Esophagus squamous epithelium (tissue), 5 donors: ENCODE measurements around the gene TPRG1. TPM values are rescaled to one million over a fixed set of nuclear protein-coding genes. Genes with fewer than 3 reads are reported as not detected.

ENCODE experiments used
- DNase-seq: peaks from one replicate; lab custom pipeline; 2025; lab: John Stamatoyannopoulos, UW
- H3K27ac ChIP-seq, 4 donors: fragments of 200-600 bp; sonication (generic); one replicate each; pipeline ENCODE4 v1.5.1; 2016 to 2019; ENCODE audit warnings: mild to moderate bottlenecking in 1 of 4
- H3K27me3 ChIP-seq, 4 donors: fragments of 200-600 bp; sonication (generic); 1 replicate in 3 of 4; 2 replicates in 1 of 4; pipeline versions ENCODE4 v1.5.1 to v1.6.0; 2017 to 2021; ENCODE audit warnings: antibody characterized with exemption in 1 of 4
- H3K36me3 ChIP-seq, 3 donors: fragments of 200-600 bp; sonication (generic); one replicate each; pipeline ENCODE4 v1.5.1; 2016 to 2019
- H3K4me1 ChIP-seq, 3 donors: fragments of 200-600 bp; sonication (generic); one replicate each; pipeline ENCODE4 v1.5.1; 2017 to 2019
- H3K4me3 ChIP-seq, 4 donors: fragments of 200-600 bp; sonication (generic); 1 replicate in 3 of 4; 2 replicates in 1 of 4; pipeline ENCODE4 v1.5.1; 2016 to 2019; ENCODE audit warnings: mild to moderate bottlenecking in 2 of 4, moderate library complexity in 1 of 4
- H3K9me3 ChIP-seq, 3 donors: fragments of 200-600 bp; sonication (generic); one replicate each; pipeline ENCODE4 v1.5.1; 2016 to 2019
- CTCF ChIP-seq, 6 experiments: fragments of 450-650 bp in 4 of 6; fragments of 200-600 bp in 2 of 6; sonication (generic) in 2 of 6; IDR thresholded peaks; one replicate each; pipeline ENCODE4 v1.5.1; 2016 to 2019; ENCODE audit warnings: antibody characterized with exemption in 6 of 6, mild to moderate bottlenecking in 4 of 6, moderate library complexity in 4 of 6
- POLR2A ChIP-seq, 4 donors: fragments of 450-650 bp; IDR thresholded peaks; one replicate each; pipeline ENCODE4 v1.6.1; 2017; ENCODE audit warnings: antibody characterized with exemption in 4 of 4, mild to moderate bottlenecking in 4 of 4, moderate library complexity in 3 of 4
- WGBS, 2 donors: methylation state at CpG; one replicate each; pipeline ENCODE4 v1.1.5; 2018; 5-methylcytosine and 5-hydroxymethylcytosine counted together
- intact Hi-C: fragments of 100-400 bp; cut with DNase I; formaldehyde crosslinking; loops from one replicate; pipeline ENCODE4 v1.15.0; 2022
- total RNA-seq, 4 donors: library from RNA; depleted of rRNA; stranded (reverse); fragments of >200 nt; gene quantifications; one replicate each; pipeline ENCODE4 v1.1.0, GENCODE V29; 2016
- donor health status: DM: yes; HTN: yes; CAD: no.

TPRG1 gene
- total RNA-seq, 4 donors from 2014 or later, result 15.1 to 23.3 (median 22.1) TPM

GRCh38 chr3:189238071-189238470 is 66.3 kb downstream of the TPRG1 start:
- 92 to 93% methylated on average over 5 of the region's 5 CpGs for WGBS, 2 donors

GRCh38 chr3:189239616-189240015 is 67.8 kb downstream of the TPRG1 start:
- H3K9me3 ChIP-seq, result peaks cover 0 to 12% (median 10%) of the 10 kb centered on the region in 3 donors
- WGBS, 2 donors, result 89 to 92% methylated on average over 5 of the region's 5 CpGs
- no peaks in the 10 kb centered on the region for H3K4me1 ChIP-seq
- DNase-seq, result no peak
- intact Hi-C loops, result no loop called here
- TF ChIP-seq POLR2A (IDR thresholded peaks at IDR 0.05) (no peak), CTCF (IDR thresholded peaks at IDR 0.05) (no peak)
- peaks cover 0 to 6% (median 0%) of the 10 kb centered on the region in 3 donors for H3K36me3 ChIP-seq
- H3K27me3 ChIP-seq, result no peaks in the 10 kb centered on the region
- H3K27ac ChIP-seq, result no peak overlapping the region
- H3K4me3 ChIP-seq, result no peak overlapping the region

More at GRCh38 chr3:189238071-189238470, 66.3 kb downstream of the TPRG1 start:
- Histone ChIP-seq H3K27me3 (no peaks in the 10 kb centered on the region), H3K36me3 (peaks cover 0 to 1% (median 0%) of the 10 kb centered on the region in 3 donors), H3K4me3 (no peak overlapping the region), H3K4me1 (peaks cover 0 to 3% (median 0%) of the 10 kb centered on the region in 3 donors), H3K9me3 (peaks cover 0 to 2% (median 1%) of the 10 kb centered on the region in 3 donors), H3K27ac (no peak overlapping the region)
- intact Hi-C loops, result no loop called here
- TF ChIP-seq CTCF (IDR thresholded peaks at IDR 0.05) (no peak), POLR2A (IDR thresholded peaks at IDR 0.05) (no peak)
- DNase-seq, result no peak

GRCh38 chr3:189249987-189250386 is 78.2 kb downstream of the TPRG1 start:
- intact Hi-C loops, result no loop called here
- H3K27ac ChIP-seq, result no peak overlapping the region
- WGBS, 2 donors, result 63% methylated on average over 1 of the region's 1 CpG

GRCh38 chr3:189258261-189258660 is 86.5 kb downstream of the TPRG1 start:
- no peak for DNase-seq
- TF ChIP-seq CTCF (IDR thresholded peaks at IDR 0.05) (no peak), POLR2A (IDR thresholded peaks at IDR 0.05) (no peak)
- peaks cover 0 to 7% (median 0%) of the 10 kb centered on the region in 3 donors for H3K9me3 ChIP-seq
- no peak overlapping the region for H3K4me3 ChIP-seq
- no peaks in the 10 kb centered on the region for H3K36me3 ChIP-seq
- H3K27ac ChIP-seq, result no peak overlapping the region
- no peaks in the 10 kb centered on the region for H3K27me3 ChIP-seq
- H3K4me1 ChIP-seq, result no peaks in the 10 kb centered on the region
- 94% methylated on average over 2 of the region's 3 CpGs; no CpG with 5 or more reads in 1 of the 2 donors for WGBS, 2 donors
- intact Hi-C loops, result no loop called here

More at GRCh38 chr3:189249987-189250386, 78.2 kb downstream of the TPRG1 start:
- Histone ChIP-seq H3K4me1 (no peaks in the 10 kb centered on the region), H3K27me3 (no peaks in the 10 kb centered on the region), H3K9me3 (peaks cover 0 to 7% (median 0%) of the 10 kb centered on the region in 3 donors), H3K4me3 (no peak overlapping the region), H3K36me3 (no peaks in the 10 kb centered on the region)
- TF ChIP-seq CTCF (IDR thresholded peaks at IDR 0.05) (no peak), POLR2A (IDR thresholded peaks at IDR 0.05) (no peak)
- DNase-seq, result no peak

- no peak for DNase-seq
- H3K27me3 ChIP-seq, result no peaks in the 10 kb centered on the region
- H3K4me3 ChIP-seq, result no peak overlapping the region
- intact Hi-C loops, result no loop called here
- WGBS, 2 donors, result 73 to 83% methylated on average over 10 to 11 of the region's 11 CpGs
- no peak for TF ChIP-seq CTCF (IDR thresholded peaks at IDR 0.05)
- TF ChIP-seq POLR2A (IDR thresholded peaks at IDR 0.05), result no peak
- no peaks in the 10 kb centered on the region for H3K36me3 ChIP-seq
- H3K27ac ChIP-seq, result no peak overlapping the region
- H3K9me3 ChIP-seq, result no peaks in the 10 kb centered on the region
- no peaks in the 10 kb centered on the region for H3K4me1 ChIP-seq
Observed at GRCh38 chr3:189260556-189261493, 89.1 kb downstream of the TPRG1 start.
